Measurements from ENCODE around the gene DENND4C. TPM values are rescaled to one million over a fixed set of nuclear protein-coding genes. Genes with fewer than 3 reads are reported as not detected.
"Not testable (repeated sequence)": the region's sequence is repeated elsewhere in the genome, so short reads cannot be mapped to it uniquely, and the experiment has no call there.

The DENND4C gene
- total and polyA plus RNA-seq, 8 donors: 44.8 to 59.3 (median 53.6) TPM

DNA sequence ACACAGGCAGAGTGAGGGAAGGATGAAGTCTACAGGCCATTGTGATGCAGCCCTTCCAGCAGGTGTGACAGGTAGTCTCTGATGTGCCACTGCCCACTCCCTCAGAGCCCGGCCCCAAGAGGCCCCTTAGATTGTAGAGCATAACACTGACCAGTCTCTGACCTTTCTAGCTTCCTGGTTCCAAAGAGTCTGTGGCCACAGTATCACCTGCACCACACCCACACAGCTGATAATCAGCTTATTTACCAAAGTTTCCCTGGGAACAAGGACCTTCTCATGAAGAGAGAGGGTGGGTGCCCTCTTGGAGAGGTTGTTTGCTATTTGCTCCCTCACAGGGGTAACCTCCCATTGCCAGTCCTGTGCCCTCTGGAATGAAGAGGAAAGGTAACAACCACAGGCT is 167.4 kb downstream of the DENND4C start:
- no peaks in the 10 kb centered on the region for H3K4me1 ChIP-seq
- DNase-seq: no peak
- peak; percentile 77 for ATAC-seq
- no peaks in the 10 kb centered on the region for H3K36me3 ChIP-seq
- H3K27me3 ChIP-seq: no peaks in the 10 kb centered on the region
- H3K4me3 ChIP-seq: no peak overlapping the region
- TF ChIP-seq, protein P1, sequence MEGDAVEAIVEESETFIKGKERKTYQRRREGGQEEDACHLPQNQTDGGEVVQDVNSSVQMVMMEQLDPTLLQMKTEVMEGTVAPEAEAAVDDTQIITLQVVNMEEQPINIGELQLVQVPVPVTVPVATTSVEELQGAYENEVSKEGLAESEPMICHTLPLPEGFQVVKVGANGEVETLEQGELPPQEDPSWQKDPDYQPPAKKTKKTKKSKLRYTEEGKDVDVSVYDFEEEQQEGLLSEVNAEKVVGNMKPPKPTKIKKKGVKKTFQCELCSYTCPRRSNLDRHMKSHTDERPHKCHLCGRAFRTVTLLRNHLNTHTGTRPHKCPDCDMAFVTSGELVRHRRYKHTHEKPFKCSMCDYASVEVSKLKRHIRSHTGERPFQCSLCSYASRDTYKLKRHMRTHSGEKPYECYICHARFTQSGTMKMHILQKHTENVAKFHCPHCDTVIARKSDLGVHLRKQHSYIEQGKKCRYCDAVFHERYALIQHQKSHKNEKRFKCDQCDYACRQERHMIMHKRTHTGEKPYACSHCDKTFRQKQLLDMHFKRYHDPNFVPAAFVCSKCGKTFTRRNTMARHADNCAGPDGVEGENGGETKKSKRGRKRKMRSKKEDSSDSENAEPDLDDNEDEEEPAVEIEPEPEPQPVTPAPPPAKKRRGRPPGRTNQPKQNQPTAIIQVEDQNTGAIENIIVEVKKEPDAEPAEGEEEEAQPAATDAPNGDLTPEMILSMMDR (IDR thresholded peaks at IDR 0.05): no peak
- intact Hi-C loops (cut with DNase I): no loop called here
- no peak overlapping the region for H3K27ac ChIP-seq
- peaks cover 0 to 1% of the 10 kb centered on the region in 2 donors for H3K9me3 ChIP-seq

GRCh38 chr9:19403231-19403630 is 172.7 kb downstream of the DENND4C start:
- H3K4me1 ChIP-seq; H3K36me3 ChIP-seq; ATAC-seq; H3K27me3 ChIP-seq; intact Hi-C loops (cut with DNase I); H3K27ac ChIP-seq; H3K4me3 ChIP-seq; DNase-seq; H3K9me3 ChIP-seq: not testable (repeated sequence)

- Histone ChIP-seq H3K27me3 (no peaks in the 10 kb centered on the region), H3K36me3 (no peaks in the 10 kb centered on the region), H3K9me3 (peaks cover 0 to 10% of the 10 kb centered on the region in 2 donors), H3K4me3 (no peak overlapping the region), H3K27ac (no peak overlapping the region), H3K4me1 (peaks cover 0 to 5% of the 10 kb centered on the region in 2 donors)
- DNase-seq (no peak), ATAC-seq (no peak)
- intact Hi-C loops (cut with DNase I): no loop called here
- TF ChIP-seq, protein P1 (IDR thresholded peaks at IDR 0.05): no peak
Observed at GRCh38 chr9:19404283-19405075, 174.0 kb downstream of the DENND4C start.

DNA sequence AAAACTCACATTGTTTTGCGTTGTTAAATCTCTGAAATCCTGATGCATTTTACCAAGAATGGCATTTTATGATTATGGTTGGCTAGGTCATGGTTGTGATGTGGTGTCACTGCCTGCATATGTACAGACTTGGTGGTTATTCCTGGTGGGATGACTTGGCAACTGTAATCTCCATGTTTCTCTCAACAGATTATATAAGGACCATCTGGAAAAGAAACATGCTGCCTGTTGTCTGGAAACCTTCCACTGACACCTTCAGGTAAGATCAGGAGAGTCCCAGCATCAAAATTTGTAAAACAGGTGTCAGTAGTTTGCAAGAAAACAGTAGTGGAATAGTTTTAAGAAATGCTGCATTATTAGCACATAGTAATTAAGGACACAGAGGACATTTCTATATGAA is 175.3 kb downstream of the DENND4C start:
- no peak for ATAC-seq
- intact Hi-C loops (cut with DNase I): no loop called here
- no peaks in the 10 kb centered on the region for H3K27me3 ChIP-seq
- H3K27ac ChIP-seq: no peak overlapping the region
- TF ChIP-seq, protein P1 (IDR thresholded peaks at IDR 0.05): no peak
- H3K4me1 ChIP-seq: peaks cover 0 to 14% of the 10 kb centered on the region in 2 donors
- H3K36me3 ChIP-seq: no peaks in the 10 kb centered on the region
- no peak for DNase-seq
- H3K9me3 ChIP-seq: peaks cover 0 to 10% of the 10 kb centered on the region in 2 donors
- no peak overlapping the region for H3K4me3 ChIP-seq

DNA sequence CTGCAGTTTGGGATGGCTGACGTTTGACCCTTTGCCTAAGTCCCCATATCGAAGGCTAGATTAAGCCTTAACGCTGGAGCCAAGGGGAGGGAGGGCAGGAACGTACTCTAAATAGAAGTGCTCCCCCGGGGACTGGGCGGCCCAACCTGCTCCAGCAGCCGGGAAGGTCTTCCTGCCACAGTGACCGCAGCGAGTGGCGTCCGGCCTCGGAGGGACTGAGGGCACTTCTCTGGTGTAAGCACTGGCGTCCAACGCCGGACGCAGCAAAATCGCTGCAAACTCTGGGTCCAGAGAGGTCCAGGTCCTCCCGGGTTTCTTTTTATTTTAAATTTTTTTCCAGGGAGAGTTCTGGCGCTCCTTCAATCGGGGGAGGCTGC is 177.8 kb downstream of the DENND4C start:
- ATAC-seq: peak; percentile 38
- H3K27me3 ChIP-seq: no peaks in the 10 kb centered on the region
- H3K36me3 ChIP-seq: no peaks in the 10 kb centered on the region
- intact Hi-C loops (cut with DNase I): no loop called here
- peak in 1 of 4 donors; percentile 87 for DNase-seq
- TF ChIP-seq, protein P1 (IDR thresholded peaks at IDR 0.05): no peak
- peaks cover 0 to 14% of the 10 kb centered on the region in 2 donors for H3K4me1 ChIP-seq
- peaks cover 0 to 5% of the 10 kb centered on the region in 2 donors for H3K9me3 ChIP-seq
- H3K27ac ChIP-seq: peak overlapping the region; percentile 63 to 65
- peak overlapping the region; percentile 82 to 87 for H3K4me3 ChIP-seq
